Psoas muscle (tissue), 8 donors: ENCODE results near the gene MAP2K3. TPM values are rescaled to one million over a fixed set of nuclear protein-coding genes. Genes with fewer than 3 reads are reported as not detected.

ENCODE experiments used
- ATAC-seq, 4 donors: fragments of 200-7000 bp; cut with Tn5 transposase; one replicate each; pipeline ENCODE4 v1.9.1; 2020; ENCODE audit warnings: moderate library complexity in 3 of 4, mild to moderate bottlenecking in 2 of 4
- DNase-seq, 2 donors: peaks; one replicate each; pipeline ENCODE4 v3.0.0-alpha.2; 2020
- H3K27ac ChIP-seq: fragments of 200-600 bp; one replicate; pipeline ENCODE4 v1.8.0; 2022
- H3K27me3 ChIP-seq, 3 donors: fragments of 200-600 bp in 1 of 3; one replicate each; pipeline versions ENCODE4 v1.6.1 to v1.8.0; 2013 to 2022; ENCODE audit warnings: low read length in 2 of 3, mild to moderate bottlenecking in 2 of 3, moderate library complexity in 1 of 3; ENCODE audit not compliant: insufficient read depth in 3 of 3
- H3K36me3 ChIP-seq, 2 donors: fragments of 200-600 bp in 1 of 2; one replicate each; pipeline versions ENCODE4 v1.6.1 to v1.8.0; 2013 to 2022; ENCODE audit warnings: low read depth in 1 of 2, mild to moderate bottlenecking in 1 of 2, moderate library complexity in 1 of 2; ENCODE audit not compliant: insufficient read depth in 1 of 2
- H3K4me1 ChIP-seq: fragments of 200-600 bp; one replicate; pipeline ENCODE4 v1.8.0; 2022
- H3K4me3 ChIP-seq: fragments of 200-600 bp; one replicate; pipeline ENCODE4 v1.8.0; 2022; ENCODE audit warnings: mild to moderate bottlenecking
- H3K9me3 ChIP-seq: fragments of 200-600 bp; one replicate; pipeline ENCODE4 v1.8.0; 2022
- WGBS, 3 donors: extraction: QIAGEN DNeasy Blood & Tissue Kit; methylation state at CpG; one replicate each; pipeline versions ENCODE4 v1.1.6 to v1.1.7; 2013; 5-methylcytosine and 5-hydroxymethylcytosine counted together
- intact Hi-C, 2 donors: fragments of 100-400 bp; cut with DNase I; formaldehyde crosslinking; loops; one replicate each; pipeline versions ENCODE4 v1.11.0 to v1.14.2; 2022
- polyA plus RNA-seq, 3 donors: library from polyadenylated mRNA; stranded (reverse); fragments of 200-250 nt; gene quantifications; one replicate each; pipeline ENCODE4 v1.2.3, GENCODE V29; 2013
- total RNA-seq, 4 donors: library from RNA; stranded (reverse); fragmentation: NEBNext Ultra II Directional in 2 of 4; extraction: Animal tissue kit (Norgen Biotek cat#: 25700) in 2 of 4; gene quantifications; one replicate each; pipeline versions ENCODE4 v1.2.1 to v1.2.4, GENCODE V29; 2021 to 2023
- TF ChIP-seq, protein P1 (sequence below): fragments of 200-600 bp; IDR thresholded peaks from one replicate; pipeline ENCODE4 v1.8.0; 2022; ENCODE audit warnings: antibody characterized with exemption
- donor health status: healthy with polysubstance abuse.
- donor health status: DM: no; HTN: no; CAD: no; lungs with moderate emphysema.
- donor health status: Bipolar disorder and iron deficiency.
- donor health status: healthy.
- donor health status: DM: yes; HTN: yes; CAD: no.
- donor health status: DM: no; HTN: no; CAD: no.
- donor health status: DM: no; HTN: no; CAD: no.
- donor health status: DM: yes; HTN: yes; CAD: no.

Gene MAP2K3
- total and polyA plus RNA-seq, 7 donors: 64.4 to 229 (median 114) TPM

DNA sequence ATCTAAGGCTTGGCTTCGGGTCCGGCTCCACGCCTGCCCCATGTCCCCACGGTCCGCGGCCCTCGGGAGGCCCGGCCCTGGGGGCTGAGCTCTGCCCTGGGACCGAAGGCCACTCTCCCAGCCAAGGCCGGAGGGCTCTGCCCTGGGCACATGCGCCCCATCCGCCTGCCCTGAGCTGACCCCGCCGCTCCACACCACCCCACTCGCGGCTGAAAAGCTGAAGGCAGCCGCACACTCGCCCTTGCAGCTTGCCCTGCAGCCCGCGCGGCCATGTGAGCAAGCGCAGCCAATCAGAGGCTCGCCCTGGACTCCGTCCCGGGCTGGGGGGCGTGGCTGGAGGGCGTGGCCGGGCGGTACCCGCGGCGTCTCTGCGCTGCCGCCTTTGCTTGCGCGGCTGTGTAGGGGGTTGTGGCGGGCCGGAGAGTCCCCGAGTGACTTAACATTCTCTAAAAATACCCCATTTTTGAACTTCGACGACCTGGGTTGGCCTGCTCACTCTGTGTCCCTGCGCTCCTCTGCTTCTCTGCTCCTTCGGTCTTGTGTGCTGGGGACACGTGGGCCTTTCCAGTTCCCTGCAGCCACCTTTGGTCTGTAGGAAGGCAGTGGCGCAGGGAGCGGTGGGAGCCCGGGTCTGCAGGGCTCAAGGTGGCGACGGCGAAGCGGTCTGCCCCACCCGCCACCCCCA is 8.8 kb upstream of the MAP2K3 start:
- Histone ChIP-seq H3K27me3 (no peaks in the 10 kb centered on the region), H3K9me3 (no peaks in the 10 kb centered on the region), H3K4me3 (peak overlapping the region; percentile 74), H3K4me1 (peaks cover 45% of the 10 kb centered on the region), H3K36me3 (no peaks in the 10 kb centered on the region), H3K27ac (peak overlapping the region; percentile 81)
- TF ChIP-seq, protein P1, sequence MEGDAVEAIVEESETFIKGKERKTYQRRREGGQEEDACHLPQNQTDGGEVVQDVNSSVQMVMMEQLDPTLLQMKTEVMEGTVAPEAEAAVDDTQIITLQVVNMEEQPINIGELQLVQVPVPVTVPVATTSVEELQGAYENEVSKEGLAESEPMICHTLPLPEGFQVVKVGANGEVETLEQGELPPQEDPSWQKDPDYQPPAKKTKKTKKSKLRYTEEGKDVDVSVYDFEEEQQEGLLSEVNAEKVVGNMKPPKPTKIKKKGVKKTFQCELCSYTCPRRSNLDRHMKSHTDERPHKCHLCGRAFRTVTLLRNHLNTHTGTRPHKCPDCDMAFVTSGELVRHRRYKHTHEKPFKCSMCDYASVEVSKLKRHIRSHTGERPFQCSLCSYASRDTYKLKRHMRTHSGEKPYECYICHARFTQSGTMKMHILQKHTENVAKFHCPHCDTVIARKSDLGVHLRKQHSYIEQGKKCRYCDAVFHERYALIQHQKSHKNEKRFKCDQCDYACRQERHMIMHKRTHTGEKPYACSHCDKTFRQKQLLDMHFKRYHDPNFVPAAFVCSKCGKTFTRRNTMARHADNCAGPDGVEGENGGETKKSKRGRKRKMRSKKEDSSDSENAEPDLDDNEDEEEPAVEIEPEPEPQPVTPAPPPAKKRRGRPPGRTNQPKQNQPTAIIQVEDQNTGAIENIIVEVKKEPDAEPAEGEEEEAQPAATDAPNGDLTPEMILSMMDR: no peak
- 0 to 1% (median 1%) methylated on average over 48 to 52 of the region's 52 CpGs for WGBS, 3 donors
- intact Hi-C loops: loop anchor here in 1 of 2 donors (5.0 kb wide), 1 partner anchor 63 kb away; the partner anchor contains the start of gene TMEM11
- DNase-seq (peak; percentile 94 to 97), ATAC-seq (peak; percentile 89 to 94 (median 92))

DNA sequence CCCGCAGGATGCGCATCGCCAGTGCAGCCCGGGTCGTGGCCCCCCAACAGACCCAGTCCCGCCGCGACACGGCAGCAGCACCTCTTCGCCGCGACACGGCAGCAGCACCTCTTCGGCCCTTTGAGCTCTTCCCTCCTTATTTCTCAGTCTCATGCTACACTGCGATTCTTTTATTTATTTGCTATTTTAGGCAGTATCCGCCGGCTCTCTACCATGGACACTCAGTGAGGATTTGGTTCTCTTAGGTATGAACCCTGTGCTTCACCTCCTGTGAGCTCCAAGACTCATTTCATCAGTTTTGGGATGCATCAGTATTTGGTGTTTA is 8.3 kb upstream of the MAP2K3 start:
- peak overlapping the region; percentile 81 for H3K27ac ChIP-seq
- ATAC-seq: no peak
- peak overlapping the region; percentile 74 for H3K4me3 ChIP-seq
- intact Hi-C loops: loop anchor here in 1 of 2 donors (5.0 kb wide), 1 partner anchor 64 kb away; the partner anchor contains the start of gene TMEM11
- H3K4me1 ChIP-seq: peaks cover 50% of the 10 kb centered on the region
- 8 to 19% (median 9%) methylated on average over 10 to 17 of the region's 17 CpGs for WGBS, 3 donors
- no peaks in the 10 kb centered on the region for H3K9me3 ChIP-seq
- no peaks in the 10 kb centered on the region for H3K36me3 ChIP-seq
- no peak for DNase-seq
- TF ChIP-seq, protein P1: peak; percentile 4
- H3K27me3 ChIP-seq: no peaks in the 10 kb centered on the region

GRCh38 chr17:21277332-21277731 is 7.2 kb upstream of the MAP2K3 start:
- Histone ChIP-seq H3K27me3 (no peaks in the 10 kb centered on the region), H3K27ac (peak overlapping the region; percentile 82), H3K4me3 (no peak overlapping the region), H3K4me1 (peaks cover 51% of the 10 kb centered on the region), H3K9me3 (no peaks in the 10 kb centered on the region), H3K36me3 (no peaks in the 10 kb centered on the region)
- DNase-seq (no peak), ATAC-seq (no peak)
- WGBS, 3 donors: 96 to 97% (median 96%) methylated on average over 3 of the region's 3 CpGs
- intact Hi-C loops: loop anchor here in 1 of 2 donors (5.0 kb wide), 1 partner anchor 65 kb away; the partner anchor contains the start of gene TMEM11
- TF ChIP-seq, protein P1: no peak

DNA sequence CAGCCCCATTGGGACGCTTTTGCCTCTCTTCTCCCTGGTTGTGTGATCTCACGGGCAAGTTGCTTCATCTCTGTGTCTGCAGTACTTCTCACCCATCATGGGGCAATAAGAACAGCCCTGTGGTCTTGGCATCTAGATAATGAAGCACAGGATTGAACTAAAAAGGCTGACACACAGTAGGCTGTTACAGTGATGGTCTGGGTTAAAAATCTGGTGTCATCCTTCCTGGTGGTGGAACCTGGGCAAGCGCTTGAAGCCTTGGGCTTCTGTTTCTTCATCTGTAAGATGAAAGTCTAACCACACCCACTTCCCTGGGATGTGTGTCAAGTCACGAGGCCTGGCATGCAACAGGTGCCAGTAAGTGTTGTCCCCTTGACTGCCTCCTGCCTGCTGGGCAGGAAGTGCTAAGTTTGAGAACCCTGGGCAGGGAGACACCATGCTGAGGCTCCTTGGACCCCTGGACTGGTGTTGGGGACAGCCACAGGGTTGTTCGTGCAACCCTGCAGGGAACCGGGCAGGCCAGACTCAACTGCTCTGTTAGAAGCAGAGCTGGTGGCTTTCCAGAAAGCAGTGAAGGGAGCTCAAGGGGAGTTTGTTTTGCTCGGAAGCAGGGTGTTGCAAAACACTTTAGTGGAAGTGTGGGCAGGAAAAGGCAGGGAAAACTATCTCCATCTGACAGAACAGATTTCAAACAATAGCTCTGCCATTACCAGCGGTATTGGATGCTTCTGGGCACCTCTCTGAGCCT is 5.9 kb upstream of the MAP2K3 start:
- peak in 3 of 4 donors; percentile 41 to 47 (median 44) for ATAC-seq

More for the DNA sequence above, 5.9 kb upstream of the MAP2K3 start:
- H3K36me3 ChIP-seq: no peaks in the 10 kb centered on the region
- peak overlapping the region; percentile 82 for H3K27ac ChIP-seq
- no peaks in the 10 kb centered on the region for H3K9me3 ChIP-seq
- intact Hi-C loops: loop anchor here in 1 of 2 donors (2.0 to 5.0 kb wide), 2 partner anchors 66 to 234 kb away; partner anchors contain the start of gene TMEM11
- DNase-seq: peak; percentile 60 to 81
- H3K4me3 ChIP-seq: no peak overlapping the region
- no peaks in the 10 kb centered on the region for H3K27me3 ChIP-seq
- WGBS, 3 donors: 50 to 65% (median 55%) methylated on average over 8 of the region's 8 CpGs
- peaks cover 59% of the 10 kb centered on the region for H3K4me1 ChIP-seq
- TF ChIP-seq, protein P1: peak; percentile 39
